Inferior parietal cortex (tissue), 1 donor: ENCODE measurements around the gene KLF11.

Experiments used
- DNase-seq: peaks from one replicate; pipeline ENCODE4 v3.0.0-alpha.2; 2016; ENCODE audit errors: extremely low spot score

KLF11 gene

DNA sequence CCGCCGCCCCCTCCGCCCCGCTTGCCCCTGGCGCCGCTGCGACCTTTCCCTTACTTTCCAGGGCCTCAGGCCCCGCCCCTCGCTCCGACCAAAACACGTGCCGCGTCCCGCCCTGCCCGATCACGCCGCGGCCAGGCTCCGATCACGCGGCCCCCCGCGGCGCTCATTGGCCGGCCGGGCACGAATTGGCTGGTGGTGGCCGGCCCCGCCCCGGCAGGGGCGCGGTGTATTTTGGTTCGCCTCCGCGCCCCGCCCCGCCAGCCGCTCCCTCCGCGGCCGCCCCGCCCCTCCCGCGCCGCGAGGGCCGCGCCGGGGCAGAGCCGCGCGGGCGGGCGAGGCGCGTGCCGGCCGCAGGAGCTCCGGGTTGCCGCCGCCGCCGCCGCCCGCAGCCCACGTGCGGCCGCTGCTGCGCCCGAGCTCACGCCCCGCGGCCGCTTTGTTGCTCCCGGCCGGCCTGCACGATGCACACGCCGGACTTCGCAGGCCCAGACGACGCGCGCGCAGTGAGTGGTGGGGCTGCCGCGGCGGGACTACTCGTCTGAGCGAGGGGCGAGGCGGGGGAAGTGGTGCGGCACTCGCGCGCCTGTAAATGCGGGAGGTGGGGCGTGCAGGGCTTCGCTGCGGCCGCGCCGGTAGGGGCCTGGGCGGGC, at the start of gene KLF11:
Gene KLF11, plus strand, starts transcription at position 295 of the 650 bp plus-strand sequence. Its CDS starts 167 bp downstream, at position 462.
- DNase-seq, result peak; percentile 74

DNA sequence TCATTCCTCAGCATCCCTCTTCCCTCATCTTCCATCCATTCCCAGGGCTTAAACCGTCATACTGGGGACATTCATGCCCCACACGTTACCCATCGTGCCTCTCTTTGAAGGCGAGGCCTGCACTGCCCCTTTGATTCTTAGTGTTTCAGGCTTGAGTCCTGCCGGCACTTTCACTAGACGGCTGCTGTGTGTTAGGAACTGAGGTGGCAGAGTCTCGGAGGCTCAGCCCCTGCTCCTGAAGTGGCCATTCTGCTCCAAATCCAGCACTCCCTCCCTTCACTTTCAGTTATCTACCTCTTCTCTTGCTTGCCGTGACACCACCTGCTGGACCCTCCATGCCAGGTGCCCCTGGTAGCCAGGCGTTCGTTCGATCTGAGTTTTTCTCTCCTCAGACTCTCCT, 48.9 kb upstream of the KLF11 start:
- DNase-seq, result no peak

DNA sequence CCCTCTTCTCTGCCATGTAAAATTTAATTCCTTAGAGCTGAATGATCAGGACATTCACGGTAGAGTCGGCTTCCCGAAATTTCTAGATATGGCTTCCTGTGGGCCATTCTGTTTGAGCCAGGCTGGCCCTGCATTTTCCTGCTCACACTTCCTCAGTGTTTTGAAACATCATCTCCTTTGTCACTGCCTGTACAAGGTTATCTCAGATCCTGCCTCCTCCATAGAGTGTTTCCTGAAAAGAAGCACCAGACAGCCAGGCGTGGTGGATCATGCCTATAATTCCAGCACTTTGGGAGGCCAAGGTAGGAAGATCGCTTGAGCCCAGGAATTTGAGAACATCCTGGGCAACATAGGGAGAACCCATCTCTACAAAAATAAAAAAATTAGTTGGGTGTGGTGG, 48.3 kb upstream of the KLF11 start:
- no peak for DNase-seq

DNA sequence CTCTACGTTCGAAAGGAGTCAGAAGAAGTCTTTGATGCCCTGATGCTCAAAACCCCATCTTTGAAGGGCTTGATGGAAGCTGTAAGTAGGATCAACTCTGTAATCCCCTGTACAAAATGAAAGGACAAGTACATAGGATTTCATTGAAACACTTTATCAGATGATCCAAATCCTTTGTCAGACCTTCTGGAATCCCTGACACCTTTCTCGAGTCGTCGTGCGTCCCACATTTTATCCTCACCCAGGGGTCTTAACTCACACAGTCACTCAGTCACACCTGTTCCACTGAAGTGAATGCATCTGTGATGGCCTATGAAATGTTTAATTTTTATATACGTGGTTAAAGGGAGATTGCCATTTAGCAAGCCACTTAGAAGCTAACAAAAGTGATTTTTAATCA, 47.0 kb upstream of the KLF11 start:
- DNase-seq, result no peak

DNA sequence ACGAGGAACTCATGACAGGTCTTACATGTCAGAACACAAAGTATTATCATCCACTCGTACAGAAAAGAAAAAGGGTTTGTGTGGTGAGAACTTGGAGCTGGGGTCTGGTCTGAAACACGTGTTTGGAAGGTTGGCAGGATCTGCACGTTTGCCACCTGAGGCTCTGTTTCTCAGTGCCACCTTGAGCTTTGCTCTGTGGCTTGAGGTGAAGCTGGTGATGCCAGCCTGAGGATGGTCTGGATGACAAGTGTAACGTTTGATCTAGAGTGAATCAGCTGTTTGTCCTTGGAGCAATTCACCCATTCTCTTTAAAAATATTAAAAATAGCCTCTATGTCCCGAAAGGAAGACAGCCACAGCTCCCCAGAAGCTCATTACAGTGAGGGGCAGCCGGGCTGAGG, 45.4 kb upstream of the KLF11 start:
- DNase-seq, result no peak

DNA sequence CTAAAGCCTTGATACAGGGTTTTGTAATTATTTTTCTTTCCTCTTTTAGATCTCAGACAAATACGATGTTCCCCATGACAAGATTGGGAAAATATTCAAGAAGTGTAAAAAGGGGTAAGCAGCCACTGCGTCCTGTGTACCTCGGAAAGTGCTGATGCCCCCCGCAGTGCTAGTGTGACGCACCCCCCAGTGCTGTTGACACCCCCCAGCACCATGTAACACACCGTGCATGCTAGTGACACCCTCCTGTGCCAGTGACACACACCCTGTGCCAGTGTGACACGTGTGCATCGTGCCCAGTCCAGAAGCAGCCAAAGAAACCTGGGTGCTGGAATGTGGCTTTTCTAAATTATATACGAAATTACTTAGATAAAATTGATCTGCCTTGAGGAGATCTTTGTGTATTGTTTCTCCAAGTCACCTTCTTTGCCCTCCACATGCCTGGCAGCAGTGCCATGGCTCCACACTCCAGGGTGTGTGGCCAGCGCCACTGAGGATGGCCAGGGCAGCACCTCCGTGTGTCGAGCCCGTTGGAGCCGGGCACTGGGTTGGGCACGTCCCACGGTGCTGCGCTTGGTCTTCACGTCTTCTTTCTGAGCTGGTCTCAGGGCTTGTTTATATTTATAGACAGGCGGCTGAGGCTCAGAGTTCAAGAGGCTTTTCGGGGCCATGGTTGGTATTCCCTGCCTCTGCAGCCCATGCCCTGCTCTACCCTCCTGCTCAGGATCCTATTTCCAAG, 44.3 kb upstream of the KLF11 start:
- DNase-seq, result no peak

DNA sequence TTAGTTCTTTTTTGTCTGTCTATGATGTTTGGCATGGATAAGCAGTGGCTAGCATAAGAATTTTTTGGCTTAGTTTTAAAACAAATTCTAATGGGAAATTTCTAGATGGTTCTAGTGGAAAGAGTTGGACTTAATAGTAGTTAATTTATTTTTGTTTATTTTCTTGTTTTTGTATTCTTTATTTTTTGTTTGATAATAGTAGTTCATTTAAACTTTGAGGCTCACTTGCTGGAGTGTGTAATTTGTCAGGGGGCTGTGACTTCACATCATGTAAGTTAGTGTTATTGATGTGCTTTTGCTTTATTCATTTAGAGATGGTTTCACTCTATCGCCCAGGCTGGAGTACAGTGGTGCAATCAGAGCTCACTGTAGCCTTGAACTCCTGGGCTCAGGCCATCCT, 43.7 kb upstream of the KLF11 start:
- DNase-seq, result no peak

DNA sequence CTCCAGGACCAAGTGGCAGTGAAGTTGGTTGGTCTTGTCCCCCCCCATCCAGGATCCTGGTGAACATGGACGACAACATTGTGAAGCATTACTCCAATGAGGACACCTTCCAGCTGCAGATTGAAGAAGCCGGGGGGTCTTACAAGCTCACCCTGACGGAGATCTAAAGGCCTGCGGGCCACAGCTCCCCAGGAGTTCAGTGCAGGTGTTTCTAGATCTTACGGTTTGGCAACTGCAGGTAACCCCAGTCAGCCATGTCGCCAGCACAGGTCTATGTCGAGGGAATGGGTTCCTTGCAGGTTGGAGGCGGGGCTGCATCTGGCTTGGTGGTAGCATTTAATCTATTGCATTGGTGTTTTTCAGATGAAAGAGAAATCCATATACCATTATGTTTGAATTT, 42.8 kb upstream of the KLF11 start:
- no peak for DNase-seq

DNA sequence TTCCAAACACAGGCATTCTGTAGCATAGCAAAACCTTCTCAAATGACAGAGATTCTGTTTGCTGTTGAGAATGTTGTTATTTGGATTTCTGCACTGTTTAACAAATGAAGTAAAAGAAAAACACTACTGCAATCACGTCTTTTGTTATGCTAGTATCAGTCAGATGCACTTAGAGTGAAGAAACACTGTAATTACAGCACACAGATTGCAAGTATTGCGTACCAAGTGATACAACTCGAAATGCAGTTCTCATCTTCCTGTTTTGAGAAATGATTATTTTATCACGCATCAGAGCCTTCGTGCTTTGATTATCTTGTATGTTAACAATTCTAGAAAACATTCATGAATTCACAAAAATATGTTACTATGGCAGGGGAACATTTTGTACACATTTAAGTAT, 41.8 kb upstream of the KLF11 start:
- no peak for DNase-seq

DNA sequence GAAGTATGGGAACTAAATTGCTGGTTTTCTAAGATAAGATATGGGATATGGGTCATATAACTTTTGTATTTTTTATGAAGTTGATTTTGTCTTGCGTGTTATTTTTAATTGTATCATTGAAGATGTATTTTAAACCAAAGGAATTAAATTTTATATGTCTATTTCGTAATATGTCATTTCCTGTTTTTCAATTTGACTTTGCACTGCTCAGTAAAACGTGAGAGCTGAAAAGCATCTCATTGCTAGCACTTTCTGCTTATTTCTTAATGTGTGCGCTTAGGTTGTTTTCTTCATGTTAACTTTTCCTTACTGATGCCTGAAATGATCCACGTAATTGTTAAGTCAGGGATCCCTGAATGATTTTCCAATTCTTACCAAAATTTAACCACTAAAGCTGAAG, 41.2 kb upstream of the KLF11 start:
- DNase-seq, result no peak

DNA sequence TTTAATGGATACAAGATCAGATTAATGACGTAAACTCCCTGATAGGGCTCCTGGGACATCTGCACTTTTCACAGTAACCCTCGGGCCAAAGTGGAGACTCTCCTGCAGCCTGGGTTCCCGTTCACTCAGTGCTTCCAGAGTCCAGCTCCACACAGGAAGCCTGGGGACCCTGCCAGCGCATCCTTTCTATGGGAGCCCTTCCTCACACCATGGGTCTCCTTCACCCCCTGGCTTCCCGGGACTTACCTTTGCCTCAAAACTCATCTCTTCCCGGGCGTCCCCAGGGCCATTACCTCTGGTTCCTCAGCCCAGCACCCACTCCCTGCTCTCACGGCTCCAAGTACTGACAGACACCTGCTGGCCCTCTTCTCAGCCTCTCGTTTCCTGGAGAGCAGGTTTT, 40.7 kb upstream of the KLF11 start:
- DNase-seq, result no peak

DNA sequence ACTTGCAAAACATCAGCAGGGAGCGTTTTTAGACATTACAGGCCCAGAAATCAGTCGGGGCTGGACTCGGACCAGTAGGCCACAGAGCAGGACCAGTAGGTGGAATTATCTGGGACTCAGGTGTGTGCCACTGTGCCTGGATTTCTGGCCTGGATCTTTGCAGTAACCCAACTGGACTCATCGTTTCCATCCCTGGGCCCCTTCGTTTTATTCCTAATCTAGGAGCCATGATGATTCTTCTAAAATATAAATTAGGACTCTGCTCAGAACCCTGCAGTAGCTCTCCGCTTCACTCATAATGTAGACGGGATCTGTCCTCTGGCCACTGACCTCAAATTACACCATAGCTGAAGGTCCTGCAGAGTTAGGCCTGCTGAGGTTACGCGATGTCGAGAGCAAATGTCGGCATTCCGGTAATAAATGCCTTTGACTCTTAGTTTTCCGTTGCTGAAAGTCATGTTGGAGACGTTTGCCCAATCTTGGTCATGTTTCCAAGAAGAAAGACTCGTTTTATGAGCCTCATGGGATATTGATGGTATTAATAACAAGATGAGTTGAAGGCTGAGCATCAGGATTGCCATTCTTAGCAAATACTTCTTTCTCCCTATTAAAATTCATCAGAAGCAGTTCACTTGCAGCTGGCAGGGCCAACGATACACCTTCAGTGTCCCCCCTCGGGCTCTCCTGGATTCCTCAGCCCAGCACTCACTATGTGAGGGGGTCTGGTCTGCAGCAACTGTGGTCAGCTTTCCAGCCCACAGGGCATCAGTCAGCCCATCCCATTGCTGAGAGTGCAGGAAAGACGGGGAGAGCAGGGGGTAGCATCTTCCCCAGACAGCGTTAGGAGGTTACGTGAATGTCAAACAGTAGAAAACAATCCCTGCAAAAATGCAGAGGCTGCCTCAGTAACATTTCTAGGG, 39.9 kb upstream of the KLF11 start:
- no peak for DNase-seq

DNA sequence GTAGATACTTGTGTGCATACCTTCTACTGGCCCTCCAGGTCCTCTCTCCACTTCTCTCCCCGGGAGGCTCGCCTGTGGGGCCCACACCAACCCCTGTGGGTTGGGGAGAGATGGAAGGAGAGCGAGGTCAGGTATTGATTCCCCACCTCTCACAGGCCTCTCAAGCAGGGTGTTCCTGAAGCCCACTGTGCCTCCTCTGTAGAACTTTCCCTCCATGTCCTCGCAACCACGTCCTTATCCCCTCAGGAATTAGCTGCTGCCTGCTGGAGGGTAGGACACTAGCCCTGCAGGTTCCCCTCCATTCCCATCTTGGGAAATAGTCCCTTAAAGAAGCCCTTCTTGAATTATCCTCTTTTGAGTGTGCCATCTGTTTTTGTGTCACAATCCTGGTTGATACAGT, 38.9 kb upstream of the KLF11 start:
- no peak for DNase-seq

DNA sequence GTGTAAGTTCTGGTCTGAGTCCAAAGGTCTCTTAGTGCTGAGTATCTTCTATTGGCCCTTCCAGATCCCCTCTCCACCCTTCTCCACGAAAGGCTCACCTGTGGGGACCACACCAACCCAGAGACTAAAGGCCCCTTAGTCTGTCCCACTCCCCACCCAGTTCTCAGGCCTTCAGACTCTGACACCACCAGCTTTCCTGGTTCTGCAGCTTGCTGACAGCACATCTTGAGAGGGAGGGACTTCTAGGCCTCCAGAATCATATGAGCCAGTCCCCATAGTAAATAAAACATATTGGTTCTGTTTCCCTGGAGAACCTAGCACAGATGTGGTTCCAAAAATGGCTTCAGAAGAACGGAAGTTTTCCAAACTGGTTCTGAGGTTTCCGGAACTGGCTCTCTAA, 38.5 kb upstream of the KLF11 start:
- DNase-seq, result no peak

DNA sequence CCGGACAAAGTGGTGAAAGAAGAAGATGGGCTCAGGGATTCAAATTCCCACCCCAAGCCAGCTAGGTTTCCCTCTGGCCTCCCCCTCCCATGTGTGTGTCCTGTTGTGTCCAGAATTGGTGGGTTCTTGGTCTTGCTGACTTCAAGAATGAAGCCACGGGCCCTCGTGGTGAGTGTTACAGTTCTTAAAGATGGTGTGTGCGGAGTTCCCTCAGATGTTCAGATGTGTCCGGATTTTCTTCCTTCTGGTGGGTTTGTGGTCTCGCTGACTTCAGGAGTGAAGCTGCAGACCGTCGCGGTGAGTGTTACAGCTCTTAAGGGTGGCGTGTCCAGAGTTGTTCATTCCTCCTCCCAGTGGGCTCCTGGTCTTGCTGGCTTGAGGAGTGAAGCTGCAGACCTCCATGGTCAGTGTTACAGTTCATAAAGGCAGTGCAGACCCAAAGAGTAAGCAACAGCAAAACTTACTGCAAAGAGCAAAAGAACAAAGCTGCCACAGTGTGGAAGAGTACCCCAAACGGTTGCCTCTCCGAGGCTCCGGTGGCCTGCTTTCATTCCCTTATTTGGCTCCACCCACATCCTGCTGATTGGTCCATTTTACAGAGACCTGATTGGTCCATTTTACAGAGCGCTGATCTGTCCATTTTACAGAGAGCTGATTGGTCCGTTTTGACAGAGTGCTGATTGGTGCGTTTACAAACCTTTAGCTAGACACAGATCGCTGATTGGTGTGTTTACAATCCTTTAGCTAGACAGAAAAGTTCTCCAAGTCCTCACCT, 37.7 kb upstream of the KLF11 start:
- no peak for DNase-seq

DNA sequence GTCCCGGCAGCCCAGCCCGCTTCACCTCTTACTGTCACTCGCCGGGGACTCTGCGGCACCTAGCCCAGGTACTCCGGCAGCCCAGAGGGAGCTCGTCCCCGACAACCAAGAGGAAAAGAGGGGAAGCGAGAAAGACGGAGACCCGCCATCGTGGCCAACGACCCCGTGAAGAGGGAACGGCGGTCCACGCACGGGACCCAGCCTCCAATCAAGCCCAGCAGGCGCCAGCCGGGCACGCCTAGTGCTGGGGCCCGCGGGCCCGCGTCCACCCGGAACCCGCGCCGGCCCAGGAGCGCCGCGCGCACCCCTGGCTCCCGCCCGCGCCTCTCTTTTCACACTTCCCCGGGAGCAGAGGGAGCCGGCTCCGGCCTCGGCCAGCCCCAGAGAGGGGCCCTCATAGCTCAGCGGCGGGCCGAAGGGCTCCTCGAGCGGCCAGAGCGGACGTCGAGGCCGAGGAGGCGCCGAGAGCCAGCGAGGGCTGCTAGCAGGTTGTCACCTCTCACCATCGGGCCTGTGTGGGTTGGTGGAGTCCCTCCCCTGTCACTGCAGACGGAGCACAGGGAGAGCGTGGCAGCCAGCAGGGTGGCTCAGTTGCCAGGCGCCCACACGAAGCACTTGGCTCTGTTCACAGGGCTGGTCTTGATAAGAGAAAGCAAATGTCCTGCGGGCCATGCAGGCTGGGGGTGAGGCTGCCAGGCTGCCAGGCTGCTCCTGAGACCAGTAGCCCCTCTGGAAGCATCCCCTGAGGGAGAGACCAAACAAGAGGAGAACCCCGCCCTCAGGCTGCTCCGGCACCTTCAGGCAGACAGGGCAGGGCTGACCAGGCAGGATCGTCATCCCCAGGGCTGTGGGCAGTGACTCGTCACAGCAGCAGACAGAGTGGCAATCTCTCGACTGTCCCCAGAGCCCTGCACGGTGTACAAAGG, 36.9 kb upstream of the KLF11 start:
- DNase-seq, result no peak

DNA sequence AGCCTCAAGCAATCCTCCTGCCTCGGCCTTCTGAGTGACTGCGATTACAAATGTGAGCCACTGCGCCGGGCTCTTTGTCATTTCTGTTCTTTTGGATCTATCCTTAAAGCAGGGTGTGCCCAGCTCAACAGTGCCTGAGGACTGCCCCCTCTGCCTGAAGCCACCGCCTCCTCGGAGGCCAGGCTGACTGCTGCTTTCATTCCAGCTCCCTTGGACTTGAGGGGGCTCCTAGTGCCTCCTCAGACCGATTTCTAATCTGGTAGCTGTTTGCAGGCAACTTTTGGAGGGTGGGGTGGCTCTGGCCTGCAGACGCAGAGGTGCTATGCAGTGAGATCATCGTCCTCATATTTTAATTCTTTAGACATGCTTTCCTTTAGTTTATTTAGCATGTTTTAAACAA, 35.9 kb upstream of the KLF11 start:
- DNase-seq, result no peak

DNA sequence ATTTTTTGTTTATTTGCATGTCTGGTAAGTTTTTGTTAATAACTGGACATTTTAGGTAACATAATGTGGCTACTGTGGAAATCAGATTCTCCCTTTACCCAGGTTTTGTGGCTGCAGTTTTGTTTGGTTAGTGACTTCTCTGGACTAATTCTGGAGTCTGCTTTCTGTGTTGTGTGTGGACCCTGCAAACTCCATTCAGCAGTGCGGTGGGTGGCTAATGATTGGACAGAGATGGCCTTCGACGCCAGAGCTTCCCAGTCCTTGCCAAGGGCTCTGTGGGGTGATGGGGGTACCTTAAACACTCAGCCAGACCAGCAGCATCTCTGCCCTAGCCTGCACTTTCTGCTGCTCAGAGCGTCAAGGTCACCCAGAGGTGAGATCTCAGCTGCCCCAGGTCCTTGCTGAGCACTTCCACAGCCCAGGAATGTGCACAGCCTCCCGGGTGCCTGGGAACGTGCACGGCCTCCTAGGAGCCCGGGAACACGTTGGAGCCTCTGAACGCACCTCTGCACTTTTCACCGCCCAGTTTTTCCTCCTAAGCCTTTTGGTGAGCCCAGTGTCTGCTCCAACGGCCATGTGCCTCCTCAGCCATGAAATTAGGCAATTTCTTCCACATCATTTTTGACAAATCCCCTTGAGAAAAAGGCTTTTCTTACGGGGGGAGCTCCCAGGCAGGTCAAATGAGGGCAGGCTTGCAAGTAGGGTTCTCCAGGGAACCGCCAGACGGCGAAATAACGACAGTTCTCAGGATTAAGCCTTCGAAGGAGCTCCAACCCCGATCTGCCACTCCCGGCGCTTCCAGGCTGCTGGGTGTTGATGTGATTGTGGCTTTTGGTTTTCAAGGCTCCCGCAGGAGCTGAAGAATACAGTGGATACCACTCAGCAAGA, 35.2 kb upstream of the KLF11 start:
- DNase-seq, result no peak

DNA sequence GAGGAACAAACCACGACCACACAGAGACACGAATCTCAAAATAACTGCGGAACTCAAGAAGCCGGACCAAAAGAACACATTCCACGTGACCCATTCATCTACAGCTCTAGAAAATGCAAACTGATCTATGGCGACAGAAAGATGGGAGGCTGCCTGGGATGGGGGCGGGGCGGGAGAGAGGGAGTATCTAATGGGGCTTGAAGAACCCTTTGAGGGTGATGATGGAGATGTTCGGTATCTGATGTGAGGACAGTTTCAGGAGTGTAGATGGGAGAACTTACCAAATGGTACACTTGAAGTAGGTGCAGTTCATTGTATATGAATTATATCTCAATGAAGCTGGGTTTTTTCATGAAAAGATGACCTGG, 34.6 kb upstream of the KLF11 start:
- no peak for DNase-seq
